Hematopoietic multipotent progenitor cell treated with erythropoietin and hydrocortisone succinate and interleukin-3 and kit ligand, for 6 days (in vitro differentiated cells): Measurements from ENCODE around the gene ZNF841.
"Not testable (repeated sequence)": the region's sequence is repeated elsewhere in the genome, so short reads cannot be mapped to it uniquely, and the experiment has no call there.

ENCODE experiments used
- DNase-seq: peaks from one replicate; pipeline ENCODE4 v3.0.0-alpha.2; 2015

The ZNF841 gene

DNA sequence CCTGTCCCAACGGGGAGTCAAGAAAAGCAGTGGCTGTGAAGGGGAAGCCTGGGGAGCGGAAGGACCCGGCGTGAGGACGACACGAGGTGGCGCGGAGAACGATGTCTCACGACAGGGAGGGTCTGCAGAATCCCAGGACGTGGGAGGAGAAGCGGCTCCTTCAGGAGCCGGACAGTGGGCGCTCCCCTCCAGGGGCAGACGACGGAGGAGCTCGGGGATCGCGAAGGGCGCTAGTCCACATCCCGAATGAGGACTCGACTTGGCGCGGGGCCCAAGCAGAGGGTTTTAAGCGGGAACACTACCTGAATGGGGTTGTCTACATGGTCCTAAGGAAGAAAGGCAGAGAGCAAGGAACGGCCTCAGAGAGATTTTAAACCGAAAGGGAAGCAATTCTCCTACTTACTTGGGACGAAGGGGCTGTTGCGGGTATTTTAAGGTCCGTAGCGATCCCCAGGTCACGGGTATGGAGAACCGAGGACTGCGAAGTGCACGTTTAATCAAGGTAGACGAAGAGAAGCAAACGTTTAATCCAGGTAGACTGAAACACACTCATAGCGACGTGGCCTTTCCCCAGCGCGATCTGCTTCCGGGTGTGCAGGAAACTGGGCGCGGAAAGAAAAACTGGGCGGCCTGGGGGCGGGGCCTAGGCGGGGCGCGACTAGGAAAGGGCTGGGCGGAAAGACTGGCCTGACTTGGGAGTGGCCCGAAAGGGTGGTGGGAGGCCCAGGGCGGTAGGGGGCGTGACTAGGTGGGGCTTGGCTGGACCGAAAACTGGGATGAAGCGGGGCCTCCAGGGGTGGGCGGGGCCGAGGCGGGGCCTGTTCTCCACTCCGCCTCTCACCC, at the start of gene ZNF841:
Gene ZNF841, minus strand, starts transcription at position 594 of the 843 bp plus-strand sequence. CDS start 10,964 bp downstream, outside the sequence.
- peak; percentile 94 for DNase-seq

DNA sequence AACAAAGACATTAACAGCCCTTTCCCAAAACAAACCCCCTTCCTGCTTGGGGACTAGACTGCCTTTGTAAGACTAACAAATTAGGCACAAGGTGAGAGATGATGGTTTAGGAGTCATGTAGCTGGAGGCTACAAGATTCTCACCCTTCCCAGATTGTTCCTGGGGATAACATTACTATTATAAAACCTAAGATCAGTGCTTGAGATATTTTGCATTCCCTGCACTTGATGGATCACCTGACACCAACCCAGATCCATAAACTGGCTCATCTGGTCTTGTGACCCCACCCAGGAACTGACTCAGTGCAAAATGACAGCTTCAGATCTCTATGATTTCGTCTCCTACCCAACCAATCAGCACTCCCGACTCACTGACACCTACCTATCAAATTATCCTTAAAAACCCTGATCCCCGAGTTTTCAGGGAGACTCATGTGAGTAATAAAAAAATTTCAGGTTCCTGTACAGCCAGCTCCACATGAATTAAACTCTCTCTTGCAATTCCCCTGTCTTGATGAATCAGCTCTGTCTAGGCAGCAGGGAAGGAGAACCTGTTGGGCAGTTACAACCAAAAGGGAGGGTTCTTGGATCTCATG, 46.5 kb upstream of the ZNF841 start:
- DNase-seq = no peak

DNA sequence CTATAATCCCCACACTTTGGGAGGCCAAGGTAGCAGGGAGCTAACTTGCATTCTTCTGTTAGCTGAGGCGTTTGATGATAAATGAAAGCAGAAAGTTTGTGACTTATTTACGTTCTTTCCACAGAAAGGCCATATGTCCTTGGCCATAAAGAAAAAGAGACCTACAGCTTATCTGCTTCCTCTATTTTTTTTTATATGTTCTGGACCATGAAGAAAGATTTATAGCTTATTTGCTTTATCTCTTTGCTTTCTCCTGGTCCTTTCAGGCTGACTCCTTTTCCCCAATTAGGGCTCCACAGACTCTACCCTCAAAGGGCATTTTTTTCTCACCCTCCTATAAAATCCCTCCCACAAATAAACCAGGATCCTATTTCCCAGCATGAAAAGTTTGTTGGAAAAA, 45.6 kb upstream of the ZNF841 start:
- no peak for DNase-seq

DNA sequence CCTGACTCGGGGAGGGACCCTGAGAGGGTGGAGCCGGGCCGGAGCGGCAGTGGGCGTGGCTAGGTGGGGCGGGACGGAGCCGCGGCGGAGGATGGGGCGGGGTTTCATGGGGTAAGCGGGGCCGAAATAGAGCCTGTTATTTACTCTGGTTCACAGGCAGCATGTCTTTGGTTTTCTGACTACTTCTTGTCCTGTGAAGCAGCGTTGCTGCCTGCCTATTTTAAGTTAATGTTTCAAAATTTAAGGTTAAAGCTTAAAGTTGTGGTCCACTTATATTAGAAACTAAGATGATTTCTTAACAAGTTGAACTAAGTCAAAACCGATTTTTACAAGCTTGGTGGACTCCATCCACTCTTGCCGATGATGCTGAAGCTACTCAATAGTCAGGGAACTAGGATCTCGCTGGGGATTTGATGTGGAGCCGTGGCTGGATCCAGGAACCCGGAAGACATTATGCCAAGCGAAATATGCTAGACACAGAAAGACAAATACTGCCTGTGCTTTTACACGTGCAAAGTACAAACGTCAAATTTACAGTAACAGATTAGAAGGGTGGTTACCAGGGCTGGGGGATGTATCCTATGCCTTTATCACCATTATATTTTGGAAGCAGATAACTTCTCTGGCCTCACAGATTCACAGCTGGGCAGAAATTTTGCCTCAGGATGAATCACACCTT, 44.6 kb upstream of the ZNF841 start:
- DNase-seq = no peak

DNA sequence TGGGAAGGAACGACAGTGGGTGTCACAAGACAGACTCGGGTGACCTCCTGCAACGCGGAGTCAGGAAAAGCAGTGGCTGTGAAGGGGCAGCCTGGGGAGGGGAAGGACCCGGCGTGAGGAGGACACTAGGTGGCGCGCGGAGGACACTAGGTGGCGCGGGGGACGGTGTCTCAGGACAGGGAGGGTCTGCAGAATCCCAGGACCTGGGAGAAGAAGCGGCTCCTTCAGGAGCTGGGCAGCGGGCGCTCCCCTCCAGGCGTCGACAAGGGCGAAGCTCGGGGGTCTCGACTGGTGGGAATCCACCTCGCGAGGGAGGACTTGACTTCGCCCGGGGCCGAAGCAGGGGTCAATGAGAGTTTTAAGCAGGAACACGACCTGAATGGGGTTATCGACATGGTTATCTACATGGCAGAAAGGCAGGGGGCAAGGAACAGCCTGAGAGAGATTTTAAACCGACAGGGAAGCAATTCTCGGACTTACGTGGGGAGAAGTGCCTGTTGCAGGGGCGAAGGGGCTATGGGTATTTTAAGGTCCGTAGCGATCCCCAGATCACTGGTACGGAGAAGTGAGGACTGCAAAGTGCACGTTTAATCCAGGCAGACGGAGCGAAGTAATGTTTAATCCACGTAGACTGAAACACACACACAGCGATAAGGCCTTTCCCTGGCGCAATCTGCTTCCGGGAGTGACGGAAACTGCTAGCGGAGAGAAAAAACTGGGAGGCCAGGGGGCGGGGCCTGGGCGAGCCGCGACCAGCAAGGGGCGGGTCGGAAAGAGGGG, 43.9 kb upstream of the ZNF841 start, which contains the start of gene ZNF616:
Gene ZNF616, minus strand, starts transcription at position 687 of the 780 bp plus-strand sequence. CDS start 9,426 bp downstream, outside the sequence.
- peak; percentile 97 for DNase-seq

DNA sequence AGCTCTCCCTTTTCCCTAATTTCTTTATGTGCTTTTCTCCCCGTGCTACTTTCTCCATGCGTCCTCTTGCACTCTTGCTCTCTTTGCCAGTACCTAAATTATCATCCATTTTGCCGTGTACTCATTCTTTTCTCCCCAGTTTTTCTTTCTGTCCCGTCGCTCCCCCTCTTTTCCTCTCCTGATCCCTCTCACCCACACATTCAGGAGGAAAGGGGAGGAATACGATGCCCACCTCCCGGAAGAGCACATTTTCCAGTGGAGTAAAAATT, 43.4 kb upstream of the ZNF841 start:
- DNase-seq = no peak

DNA sequence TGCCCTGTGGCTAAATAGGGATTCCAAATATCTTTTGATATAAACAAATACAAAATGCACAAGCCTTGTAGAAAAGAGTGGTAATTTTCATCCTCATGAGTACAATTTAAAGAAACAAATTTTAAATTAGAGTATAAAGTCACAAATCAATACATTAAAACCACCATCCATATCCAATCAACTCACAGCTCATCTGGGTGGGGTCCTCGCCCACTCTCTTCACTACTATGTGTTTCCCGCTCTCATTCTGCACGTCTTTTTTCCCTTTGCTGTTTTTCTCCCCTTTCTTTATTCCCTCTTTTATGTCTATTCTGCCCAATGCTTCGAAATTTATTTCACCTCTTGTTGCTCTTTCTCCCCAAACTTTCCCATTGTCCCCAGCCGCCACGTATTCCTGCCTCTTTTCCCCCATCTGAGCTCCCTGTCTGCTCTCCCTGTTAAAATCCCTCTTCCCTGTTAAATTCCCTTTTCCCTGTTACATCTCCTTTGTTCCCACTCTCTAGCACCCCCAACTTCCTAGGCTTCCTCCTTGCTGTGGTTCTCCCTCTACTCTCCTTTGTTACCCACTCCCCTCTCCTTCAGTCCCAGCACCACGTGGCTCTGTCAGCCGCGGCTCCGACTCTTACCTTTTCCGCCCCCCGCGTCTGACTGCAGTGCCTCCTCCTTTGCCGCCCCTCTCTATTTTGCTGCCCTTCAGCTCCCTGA, 42.9 kb upstream of the ZNF841 start:
- peak; percentile 63 for DNase-seq

DNA sequence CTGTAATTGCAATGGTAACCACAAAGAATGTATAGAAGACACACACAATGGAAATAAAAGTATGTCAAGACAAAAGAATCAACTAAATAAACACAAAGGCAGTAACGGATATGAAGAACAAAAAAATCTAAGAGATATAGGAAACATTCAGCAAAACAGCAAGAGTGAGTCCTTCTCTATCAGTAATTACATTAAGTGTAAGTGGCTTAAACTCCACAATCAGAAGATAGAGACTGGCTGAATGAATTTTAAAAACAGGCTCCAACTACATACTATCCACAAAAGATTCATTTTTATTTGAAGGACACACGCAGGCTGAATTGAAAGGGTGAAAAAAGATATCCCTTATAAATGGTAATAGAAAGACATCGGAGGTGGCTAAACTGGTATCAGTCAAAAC, 24.7 kb upstream of the ZNF841 start:
- DNase-seq = no peak

DNA sequence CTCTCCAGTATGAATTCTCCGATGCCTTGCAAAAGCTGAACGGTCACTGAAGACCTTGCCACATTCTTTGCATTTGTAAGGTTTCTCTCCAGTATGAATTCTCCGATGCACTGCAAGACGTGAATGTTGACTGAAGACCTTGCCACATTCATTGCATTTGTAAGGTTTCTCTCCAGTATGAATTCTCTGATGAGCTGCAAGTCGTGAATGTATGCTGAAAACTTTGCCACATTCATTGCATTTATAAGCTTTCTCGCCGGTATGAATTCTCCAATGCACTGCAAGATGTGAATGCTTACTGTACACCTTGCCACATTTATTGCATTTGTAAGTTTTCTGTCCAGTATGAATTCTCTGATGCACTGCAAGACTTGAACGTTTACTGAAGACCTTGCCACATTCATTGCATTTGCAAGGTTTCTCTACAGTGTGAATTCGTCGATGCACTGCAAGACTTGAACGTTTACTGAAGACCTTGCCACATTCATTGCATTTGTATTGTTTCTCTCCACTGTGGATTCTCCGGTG, 20.0 kb upstream of the ZNF841 start:
- DNase-seq = no peak

DNA sequence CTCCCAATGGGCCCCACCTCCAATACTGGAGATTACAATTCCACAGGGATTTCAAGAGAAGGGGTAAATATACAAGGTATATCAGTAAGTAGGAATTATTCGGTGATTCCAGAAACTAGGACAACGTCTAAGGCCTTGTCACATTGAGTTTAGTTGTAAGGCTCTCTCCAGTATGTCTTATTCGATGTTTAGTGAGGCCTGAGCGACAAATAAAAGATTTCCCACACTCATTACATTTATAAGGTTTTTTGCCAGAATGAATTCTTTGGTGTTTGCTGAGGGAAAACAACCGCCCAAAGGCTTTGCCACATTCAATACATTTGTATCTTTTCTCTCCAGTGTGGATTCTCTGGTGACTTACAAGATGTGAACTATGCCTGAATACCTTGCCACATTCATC, 19.1 kb upstream of the ZNF841 start:
- DNase-seq = no peak

DNA sequence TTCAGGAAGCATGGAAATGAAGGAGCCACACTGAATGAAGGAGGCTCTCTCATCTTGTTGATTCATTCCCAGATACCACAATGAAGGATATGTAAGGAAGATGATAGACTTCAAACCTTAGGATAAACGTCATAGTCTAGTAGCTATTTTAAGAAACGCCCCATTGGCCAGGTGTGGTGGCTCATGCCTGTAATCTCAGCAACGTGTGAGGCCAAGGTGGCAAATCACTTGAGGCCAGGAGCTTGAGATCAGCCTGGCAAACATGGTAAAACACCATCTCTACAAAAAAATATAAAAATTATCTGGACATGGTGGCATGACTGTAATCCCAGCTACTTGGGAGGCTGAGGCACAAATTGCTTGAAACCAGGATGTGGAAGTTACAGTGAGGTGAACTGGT, 17.1 kb upstream of the ZNF841 start:
- DNase-seq = no peak

DNA sequence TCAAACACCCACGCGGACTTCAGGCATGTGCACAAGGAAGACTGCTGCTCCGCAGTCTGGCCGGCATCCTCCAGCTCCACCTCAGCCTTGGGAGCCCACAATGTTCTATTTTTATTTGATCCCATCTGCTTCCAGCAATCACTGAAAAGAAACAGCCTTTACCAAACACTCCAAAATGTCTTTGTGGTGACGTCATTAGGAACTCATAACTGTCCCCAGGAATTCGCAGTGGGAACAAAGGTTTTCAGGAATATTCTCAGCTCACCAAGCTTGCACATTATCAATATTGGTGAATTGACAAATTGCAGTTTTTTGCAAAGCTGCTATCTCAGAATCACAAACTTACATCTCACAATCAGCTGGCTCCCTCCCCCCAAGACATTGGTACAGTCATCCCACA, 15.2 kb upstream of the ZNF841 start:
- no peak for DNase-seq

DNA sequence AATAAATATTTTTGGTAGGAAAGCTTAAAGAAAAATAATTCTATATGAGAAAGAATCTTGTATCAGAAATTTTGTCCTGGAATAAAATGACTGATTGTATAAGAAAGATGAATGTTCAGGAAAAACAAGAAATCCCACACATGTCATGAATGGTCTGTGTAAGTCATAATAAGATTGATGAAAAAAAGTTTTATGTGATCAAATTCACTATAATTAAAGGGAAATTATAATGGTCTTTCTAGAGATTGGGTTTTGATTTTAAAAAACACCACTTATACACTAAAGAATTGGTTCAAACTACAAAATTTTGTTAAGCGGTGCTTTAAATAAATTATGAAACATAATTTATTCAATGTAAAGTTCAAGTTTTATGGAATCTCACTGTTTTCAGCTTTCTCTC, 7.2 kb upstream of the ZNF841 start:
- no peak for DNase-seq

DNA sequence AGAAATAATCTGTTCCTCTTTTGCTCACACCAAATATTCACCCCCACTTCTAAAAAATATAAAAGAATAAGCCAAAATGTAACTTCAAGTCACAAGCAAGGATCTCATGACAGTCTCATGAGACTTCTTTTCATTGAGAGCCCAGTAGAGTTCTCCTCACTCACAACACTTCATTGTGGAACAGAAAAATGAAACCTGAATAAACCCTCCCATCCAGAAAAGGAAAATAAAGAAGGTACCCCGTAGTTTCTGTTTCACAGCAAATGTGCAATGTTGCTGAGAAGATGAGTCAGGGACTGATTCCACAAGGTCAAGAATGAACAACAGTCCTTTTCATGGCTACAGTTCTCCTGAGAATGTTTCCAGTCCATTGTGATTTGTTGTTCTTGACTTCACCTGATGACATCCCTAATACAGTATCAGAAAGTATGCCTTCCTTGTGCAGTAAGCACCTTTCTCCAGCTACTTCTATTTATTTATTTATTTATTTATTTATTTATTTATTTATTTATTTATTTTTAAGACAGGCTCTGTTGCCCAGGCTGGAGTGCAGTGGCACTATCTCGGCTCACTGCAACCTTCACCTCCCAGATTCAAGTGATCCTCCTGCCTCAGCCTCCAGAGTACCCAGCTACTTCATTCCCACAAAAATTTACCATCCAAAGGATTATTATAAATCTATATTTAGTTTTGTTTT, 6.4 kb upstream of the ZNF841 start:
- DNase-seq = no peak

DNA sequence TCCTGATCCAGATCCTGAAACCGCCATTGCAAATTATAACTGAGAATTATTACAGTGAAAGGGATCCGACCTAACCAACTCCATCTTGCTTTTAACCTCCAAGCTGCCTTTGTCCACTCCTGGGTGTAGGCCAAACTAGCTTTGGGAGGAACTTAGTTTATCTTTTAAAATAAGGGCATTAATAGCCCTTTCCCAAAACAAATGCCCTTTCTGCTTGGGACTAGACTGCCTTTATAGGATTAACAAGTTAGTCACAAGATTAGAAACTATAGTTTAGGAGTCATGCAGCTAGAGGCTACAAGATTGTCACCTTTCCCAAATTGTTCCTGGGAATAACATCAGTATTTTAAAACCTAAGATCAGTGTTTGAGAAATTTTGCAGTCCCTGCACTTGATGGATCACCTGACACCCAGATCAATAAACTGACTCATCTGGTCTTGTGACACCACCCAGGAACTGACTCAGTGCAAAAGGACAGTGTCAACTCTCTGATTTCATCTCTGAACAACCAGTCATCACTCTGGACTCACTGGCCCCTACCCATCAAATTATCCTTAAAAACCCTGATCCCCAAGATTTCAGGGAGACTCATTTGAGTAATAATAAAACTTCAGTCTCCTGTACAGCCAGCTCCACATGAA, 4.1 kb upstream of the ZNF841 start:
- no peak for DNase-seq

DNA sequence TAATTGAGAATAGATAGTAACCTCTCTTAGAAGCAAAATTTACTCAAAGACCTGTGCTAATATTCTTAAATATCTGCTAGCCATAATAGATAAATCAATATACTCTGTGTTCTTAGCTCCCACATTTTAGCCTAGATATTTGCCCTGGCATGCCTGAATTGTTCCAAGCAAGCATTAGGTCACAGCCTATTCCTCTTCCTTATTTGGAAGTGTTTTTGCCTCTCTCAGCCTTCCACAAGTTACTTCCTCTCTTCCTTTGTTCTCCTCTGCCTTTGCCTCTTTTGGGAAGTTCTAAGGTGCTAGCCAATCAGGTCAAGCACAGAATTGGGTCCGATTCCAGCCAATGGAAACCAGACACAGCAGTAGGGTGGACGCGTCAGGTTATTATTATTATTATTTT, 851 bp upstream of the ZNF841 start:
- not testable (repeated sequence) for DNase-seq

DNA sequence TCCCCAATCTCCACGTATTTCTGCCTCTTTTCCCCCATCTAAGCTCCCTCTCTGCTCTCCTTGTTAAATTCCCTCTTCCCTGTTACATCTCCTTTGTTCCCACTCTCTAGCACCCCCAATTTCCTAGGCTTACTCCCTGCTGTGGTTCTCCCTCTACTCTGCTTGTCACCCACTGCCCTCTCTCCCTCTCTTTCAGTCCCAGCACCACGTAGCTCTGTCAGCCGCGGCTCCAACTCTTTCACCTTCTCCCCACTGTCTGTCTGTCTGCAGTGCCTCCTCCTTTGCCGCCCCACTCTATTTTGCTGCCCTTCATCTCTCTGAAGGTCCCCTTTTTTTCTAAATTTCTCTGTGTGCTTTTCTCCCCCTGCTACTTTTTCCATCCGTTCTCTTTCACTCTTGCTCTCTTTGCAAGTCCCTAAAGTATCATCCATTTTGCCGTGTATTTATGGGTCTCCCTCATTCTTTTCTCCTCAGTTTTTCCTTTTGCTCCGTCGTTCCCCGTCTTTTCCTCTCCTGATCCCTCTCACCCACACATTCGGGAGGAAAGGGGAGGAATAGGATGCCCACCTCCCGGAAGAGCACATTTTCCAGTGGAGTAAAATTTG, 937 bp downstream of the ZNF841 start:
- peak; percentile 10 for DNase-seq

DNA sequence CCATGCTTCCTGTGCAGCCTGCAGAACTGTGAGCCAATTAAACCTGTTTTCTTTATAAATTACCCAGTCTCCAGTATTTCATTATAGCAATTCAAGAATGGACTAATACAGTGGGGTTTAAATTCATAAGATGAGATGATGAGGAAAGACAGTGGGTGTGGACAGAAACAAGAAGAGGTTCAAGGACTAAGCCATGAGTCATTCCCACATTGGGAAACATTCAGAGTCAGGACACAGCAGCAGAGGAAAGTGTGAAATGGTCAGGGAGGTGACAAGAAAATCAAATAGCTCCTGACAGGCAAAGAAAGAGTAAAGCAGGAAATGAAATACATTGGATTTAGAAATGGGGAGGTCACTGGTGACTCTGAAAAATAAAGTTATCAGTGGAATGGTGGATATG, 9.1 kb downstream of the ZNF841 start:
- no peak for DNase-seq

DNA sequence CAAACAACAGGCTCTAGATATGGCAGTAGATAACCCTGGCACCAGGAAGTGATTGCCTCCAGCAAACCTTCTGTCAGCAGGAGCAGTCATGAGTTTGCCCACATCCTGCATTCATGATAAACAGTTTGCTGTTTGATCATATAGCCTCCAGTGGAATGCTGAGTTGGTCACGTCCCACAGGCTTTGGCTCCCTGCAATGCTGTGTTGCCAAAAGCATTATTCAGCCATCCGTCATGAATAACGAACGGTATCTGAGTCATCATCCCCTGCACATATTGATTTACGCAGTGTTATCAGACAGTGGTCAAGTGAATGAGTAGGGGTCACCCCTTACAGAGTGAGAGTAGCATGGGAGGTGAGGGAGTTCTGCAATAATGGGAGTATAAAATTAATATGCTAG, 25.1 kb downstream of the ZNF841 start:
- DNase-seq = no peak

DNA sequence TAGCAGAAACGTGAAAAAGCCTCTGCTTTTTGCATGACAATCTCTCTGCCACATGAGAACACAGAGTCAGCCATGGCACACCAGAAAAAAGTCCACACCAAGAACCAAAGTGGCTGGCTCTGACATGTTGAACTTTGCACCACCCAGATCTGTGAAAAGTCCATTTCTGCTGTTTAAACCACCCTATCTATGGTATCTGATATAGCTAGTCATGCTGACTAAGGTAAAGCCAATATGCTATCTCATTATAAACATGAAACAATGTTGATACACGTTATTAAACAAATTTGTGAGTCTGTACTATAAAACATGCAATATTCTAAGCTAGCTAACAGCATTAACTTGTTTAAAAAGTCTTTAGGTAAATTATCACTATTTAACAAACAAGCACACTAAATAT, 25.9 kb downstream of the ZNF841 start:
- DNase-seq = no peak
